PC-3 (cell line): ENCODE data around the gene TNNT2. TPM values are rescaled to one million over a fixed set of nuclear protein-coding genes. Genes with fewer than 3 reads are reported as not detected.

Experiments used
- ATAC-seq: fragments of 200-7000 bp; cut with Tn5 transposase; 2 replicates; pipeline ENCODE4 v1.9.1; 2020; ENCODE audit warnings: mild to moderate bottlenecking, moderate library complexity
- BruUV-seq: library from RNA; stranded (reverse); fragments of 400-500 nt; replicated peaks from 2 replicates; lab custom pipeline; 2021; lab: Mats Ljungman, UMichigan
- CTCF ChIA-PET: fragments of 300-600 bp; sonication (Branson Sonifier 250); formaldehyde crosslinking; loops from one replicate; lab custom pipeline; 2022; ENCODE audit warnings: antibody characterized with exemption; lab: Charles Lee
- POLR2A ChIA-PET: fragments of 300-600 bp; sonication (Branson Sonifier 250); formaldehyde crosslinking; loops from one replicate; lab custom pipeline; 2022; ENCODE audit warnings: antibody characterized with exemption; ENCODE audit not compliant: unreplicated experiment; lab: Charles Lee
- DNase-seq: peaks from one replicate; pipeline ENCODE4 v3.0.0-alpha.2; 2015
- H2AFZ ChIP-seq: fragments of 300-600 bp; sonication (generic); 2 replicates; pipeline ENCODE4 v1.6.0; 2016; ENCODE audit warnings: antibody characterized with exemption, low read length
- H3F3A ChIP-seq: fragments of 300-600 bp; sonication (generic); one replicate; pipeline ENCODE4 v1.6.0; 2017; ENCODE audit warnings: antibody characterized with exemption, low read length, control low read depth, mild to moderate bottlenecking; ENCODE audit not compliant: unreplicated experiment
- H3K27ac ChIP-seq: fragments of 300-600 bp; sonication (generic); 2 replicates; pipeline ENCODE4 v1.5.1; 2016; ENCODE audit warnings: mild to moderate bottlenecking, low read length
- H3K27me3 ChIP-seq: fragments of 300-600 bp; sonication (generic); 2 replicates; pipeline ENCODE4 v1.6.1; 2016; ENCODE audit warnings: low read length, mixed read lengths
- H3K36me3 ChIP-seq: fragments of 300-600 bp; sonication (generic); 2 replicates; pipeline ENCODE4 v1.6.1; 2016; ENCODE audit warnings: low read depth, mixed run types, low read length, mixed read lengths
- H3K4me1 ChIP-seq: fragments of 300-600 bp; sonication (generic); 2 replicates; pipeline ENCODE4 v1.5.1; 2016; ENCODE audit warnings: low read length; ENCODE audit not compliant: insufficient read depth
- H3K4me2 ChIP-seq: fragments of 300-600 bp; sonication (generic); 2 replicates; pipeline ENCODE4 v1.6.0; 2016; ENCODE audit warnings: low read length
- H3K4me3 ChIP-seq: fragments of 300-600 bp; sonication (generic); 2 replicates; pipeline ENCODE4 v1.5.1; 2016; ENCODE audit warnings: mild to moderate bottlenecking, low read length, mixed read lengths
- H3K79me2 ChIP-seq: fragments of 300-600 bp; sonication (generic); 2 replicates; pipeline ENCODE4 v1.6.1; 2017; ENCODE audit warnings: low read length, mixed read lengths
- H3K9ac ChIP-seq: fragments of 300-600 bp; sonication (generic); 2 replicates; pipeline ENCODE4 v1.6.0; 2016; ENCODE audit warnings: mild to moderate bottlenecking, low read length
- H3K9me2 ChIP-seq: fragments of 300-600 bp; sonication (generic); replicated peaks from 2 replicates; pipeline ENCODE4 v1.6.1; 2016; ENCODE audit warnings: mixed run types, low read length, mixed read lengths
- H3K9me3 ChIP-seq: fragments of 300-600 bp; sonication (generic); 2 replicates; pipeline ENCODE4 v1.6.1; 2016; ENCODE audit warnings: low read length, mixed read lengths
- H4K20me1 ChIP-seq: fragments of 300-600 bp; sonication (generic); 2 replicates; pipeline ENCODE4 v1.6.1; 2016; ENCODE audit warnings: low read length, mixed read lengths
- CTCF ChIP-seq: fragments of 300-600 bp; sonication (generic); conservative IDR thresholded peaks from 2 replicates; pipeline ENCODE4 v1.5.1; 2017; ENCODE audit warnings: antibody characterized with exemption, low read depth, mild to moderate bottlenecking, low read length
- EZH2 ChIP-seq: fragments of 300-600 bp; sonication (generic); IDR thresholded peaks from one replicate; pipeline ENCODE4 v1.6.1; 2017; ENCODE audit warnings: antibody characterized with exemption, mild to moderate bottlenecking, low read length; ENCODE audit not compliant: unreplicated experiment
- EZH2phosphoT487 ChIP-seq: fragments of 300-600 bp; sonication (generic); IDR thresholded peaks from 2 replicates; pipeline ENCODE4 v1.6.1; 2018; ENCODE audit warnings: mild to moderate bottlenecking, antibody characterized with exemption, low read length, borderline replicate concordance
- intact Hi-C: fragments of 100-400 bp; cut with micrococcal nuclease; formaldehyde crosslinking; loops from 2 replicates; pipeline ENCODE4 v1.9.0; 2023
- total RNA-seq: library from RNA; depleted of rRNA; stranded (reverse); fragments of >200 nt; gene quantifications from 2 replicates; pipeline ENCODE4 v1.2.3, GENCODE V29; 2014

Gene TNNT2
- total RNA-seq, 1 experiment from 2014 or later, result 1.1 TPM

GRCh38 chr1:201359031-201359872 lies 18.2 kb downstream of the TNNT2 start:
- Histone ChIP-seq H4K20me1 (no peaks in the 10 kb centered on the region), H2AFZ (no peak overlapping the region), H3K27me3 (no peaks in the 10 kb centered on the region), H3K27ac (no peak overlapping the region), H3K9me2 (no peaks in the 10 kb centered on the region), H3K9ac (no peak overlapping the region), H3K9me3 (no peaks in the 10 kb centered on the region), H3K79me2 (no peaks in the 10 kb centered on the region), H3K36me3 (no peaks in the 10 kb centered on the region), H3K4me1 (no peaks in the 10 kb centered on the region), H3K4me2 (no peak overlapping the region), H3F3A (no peaks in the 10 kb centered on the region), H3K4me3 (no peak overlapping the region)
- no peak for ATAC-seq
- no TSS peak for BruUV-seq
- no peak for DNase-seq
- no peak for TF ChIP-seq EZH2phosphoT487
- no peak for TF ChIP-seq EZH2
- no peak for TF ChIP-seq CTCF
- ChIA-PET CTCF (interaction anchor here (0.5 to 2.2 kb wide), 3 partner anchors 12 to 107 kb away, joined by 3 to 5 read pairs (median 3); no protein-coding TSS in a partner anchor), POLR2A (no interaction called here)
- intact Hi-C loops, result no loop called here

GRCh38 chr1:201358596-201358995 lies 18.9 kb downstream of the TNNT2 start:
- ATAC-seq (peak; percentile 9; the same call in 1 of the 2 replicates), DNase-seq (peak; percentile 58)
- ChIA-PET POLR2A (interaction anchor here (0.5 kb wide), 1 partner anchor 944 kb away, joined by 6 read pairs; no protein-coding TSS in a partner anchor), CTCF (interaction anchor here (0.6 to 2.2 kb wide), 2 partner anchors 12 to 107 kb away, joined by 3 to 5 read pairs; no protein-coding TSS in a partner anchor)
- no peak overlapping the region for H3K9ac ChIP-seq
- no peak overlapping the region for H3K27ac ChIP-seq
- no TSS peak for BruUV-seq
- no peaks in the 10 kb centered on the region for H4K20me1 ChIP-seq
- no peaks in the 10 kb centered on the region for H3K9me2 ChIP-seq
- H3K27me3 ChIP-seq, result no peaks in the 10 kb centered on the region
- no peaks in the 10 kb centered on the region for H3F3A ChIP-seq
- no peak for TF ChIP-seq EZH2phosphoT487
- no peak for TF ChIP-seq EZH2
- no peak for TF ChIP-seq CTCF
- no peaks in the 10 kb centered on the region for H3K9me3 ChIP-seq
- intact Hi-C loops, result no loop called here
- no peaks in the 10 kb centered on the region for H3K36me3 ChIP-seq
- H3K79me2 ChIP-seq, result no peaks in the 10 kb centered on the region
- no peak overlapping the region for H2AFZ ChIP-seq
- H3K4me1 ChIP-seq, result no peaks in the 10 kb centered on the region; the same call in 1 of the 2 replicates
- no peak overlapping the region for H3K4me2 ChIP-seq
- H3K4me3 ChIP-seq, result no peak overlapping the region
